Natural killer cell (primary cell): Measurements from ENCODE around the gene COPS6. TPM values are rescaled to one million over a fixed set of nuclear protein-coding genes. Genes with fewer than 3 reads are reported as not detected.

Source experiments
- ATAC-seq, 3 donors: fragments of 150-1000 bp in 2 of 3; fragments of 200-7000 bp in 1 of 3; cut with Tn5 transposase; 1 replicate in 1 of 3; 2 replicates in 2 of 3; pipeline ENCODE4 v1.10.0; 2021; ENCODE audit warnings: mild to moderate bottlenecking in 2 of 3, moderate library complexity in 2 of 3
- DNase-seq, 2 donors: peaks; one replicate each; pipeline versions ENCODE4 v3.0.0 to v3.0.0-alpha.2; 2013 to 2021; ENCODE audit warnings: mixed read lengths in 1 of 2
- H3K27ac ChIP-seq: one replicate; pipeline ENCODE4 v1.5.1; 2013; ENCODE audit warnings: mild to moderate bottlenecking, low read length
- H3K27me3 ChIP-seq: one replicate; pipeline ENCODE4 v1.6.1; 2013; ENCODE audit warnings: low read length; ENCODE audit not compliant: control insufficient read depth, insufficient read depth
- H3K36me3 ChIP-seq: one replicate; pipeline ENCODE4 v1.6.1; 2013; ENCODE audit warnings: low read length; ENCODE audit not compliant: control insufficient read depth, insufficient read depth
- H3K4me1 ChIP-seq: one replicate; pipeline ENCODE4 v1.6.1; 2013; ENCODE audit warnings: low read length; ENCODE audit not compliant: control insufficient read depth, insufficient read depth
- H3K4me3 ChIP-seq: one replicate; pipeline ENCODE4 v1.5.1; 2013; ENCODE audit warnings: low read length
- H3K9me3 ChIP-seq: one replicate; pipeline ENCODE4 v1.6.1; 2013; ENCODE audit warnings: low read length; ENCODE audit not compliant: control insufficient read depth, insufficient read depth
- H3K27ac Mint-ChIP-seq, 2 donors: one replicate each; pipeline ENCODE4 v1.8.0; 2022; ENCODE audit warnings: mild to moderate bottlenecking in 2 of 2, mixed read lengths in 2 of 2, moderate library complexity in 1 of 2
- H3K27me3 Mint-ChIP-seq, 2 donors: one replicate each; pipeline ENCODE4 v1.8.0; 2022; ENCODE audit warnings: low read depth in 2 of 2, mixed read lengths in 2 of 2
- H3K36me3 Mint-ChIP-seq: one replicate; pipeline ENCODE4 v1.8.0; 2022; ENCODE audit warnings: mixed read lengths
- H3K4me1 Mint-ChIP-seq, 2 donors: one replicate each; pipeline ENCODE4 v1.8.0; 2022; ENCODE audit warnings: mixed read lengths in 2 of 2
- H3K4me3 Mint-ChIP-seq: one replicate; pipeline ENCODE4 v1.8.0; 2022; ENCODE audit warnings: mild to moderate bottlenecking, moderate library complexity, mixed read lengths
- H3K9me3 Mint-ChIP-seq, 2 donors: one replicate each; pipeline ENCODE4 v1.8.0; 2022; ENCODE audit warnings: mixed read lengths in 2 of 2
- CTCF ChIP-seq: fragments of 200-600 bp; IDR thresholded peaks from one replicate; pipeline ENCODE4 v1.8.0; 2022; ENCODE audit warnings: antibody characterized with exemption
- WGBS: methylation state at CpG from one replicate; pipeline ENCODE4 v1.1.7; 2013; ENCODE audit warnings: missing lambda C conversion rate; ENCODE audit not compliant: insufficient coverage; 5-methylcytosine and 5-hydroxymethylcytosine counted together
- intact Hi-C: fragments of 100-400 bp; cut with micrococcal nuclease; formaldehyde crosslinking; loops from one replicate; pipeline ENCODE4 v1.14.2; 2022
- total RNA-seq, 4 donors: library from RNA; stranded (reverse); fragments of 120-200 nt in 1 of 4; gene quantifications; one replicate each; pipeline versions ENCODE4 v1.2.3 to v1.2.4, GENCODE V29; 2013 to 2022

Gene COPS6
- total RNA-seq, 3 donors from 2014 or later (not counting 1 experiment from before 2014, with no cell fraction given): 79.0 to 94.6 (median 84.4) TPM

- H3K4me3 ChIP-seq: no peak overlapping the region
- no peak overlapping the region for H3K27ac ChIP-seq
- peaks cover 40% of the 10 kb centered on the region for H3K4me1 ChIP-seq
- no peaks in the 10 kb centered on the region for H3K36me3 ChIP-seq
- peak overlapping the region; percentile 8 to 26 for H3K27ac Mint-ChIP-seq
- WGBS: 77% methylated on average over 3 of the region's 4 CpGs
- no peaks in the 10 kb centered on the region for H3K27me3 Mint-ChIP-seq
- no peaks in the 10 kb centered on the region for H3K27me3 ChIP-seq
- H3K4me1 Mint-ChIP-seq: peaks cover 33 to 42% of the 10 kb centered on the region in 2 donors
- no peaks in the 10 kb centered on the region for H3K9me3 Mint-ChIP-seq
- H3K36me3 Mint-ChIP-seq: no peaks in the 10 kb centered on the region
- DNase-seq: no peak
- H3K4me3 Mint-ChIP-seq: peak overlapping the region; percentile 22
- ATAC-seq: no peak
- no peaks in the 10 kb centered on the region for H3K9me3 ChIP-seq
- intact Hi-C loops: no loop called here
- TF ChIP-seq CTCF: no peak
Observed at GRCh38 chr7:100124301-100125230, 35.8 kb downstream of the COPS6 start.

GRCh38 chr7:100126239-100126930, 37.6 kb downstream of the COPS6 start:
- Mint-ChIP-seq H3K4me3 (peak overlapping the region; percentile 98), H3K27ac (peak overlapping the region; percentile 98 to 99), H3K36me3 (no peaks in the 10 kb centered on the region), H3K4me1 (peaks cover 24 to 36% of the 10 kb centered on the region in 2 donors), H3K9me3 (no peaks in the 10 kb centered on the region), H3K27me3 (no peaks in the 10 kb centered on the region)
- WGBS: 13% methylated on average over 29 of the region's 29 CpGs
- no peak for DNase-seq
- TF ChIP-seq CTCF: no peak
- Histone ChIP-seq H3K27me3 (no peaks in the 10 kb centered on the region), H3K4me1 (peaks cover 34% of the 10 kb centered on the region), H3K4me3 (peak overlapping the region; percentile 88), H3K27ac (peak overlapping the region; percentile 96), H3K9me3 (no peaks in the 10 kb centered on the region), H3K36me3 (no peaks in the 10 kb centered on the region)
- no peak for ATAC-seq
- intact Hi-C loops: loop anchor here (1.0 kb wide), 1 partner anchor 25 kb away; the partner anchor contains the start of genes AP4M1 and MCM7

DNA sequence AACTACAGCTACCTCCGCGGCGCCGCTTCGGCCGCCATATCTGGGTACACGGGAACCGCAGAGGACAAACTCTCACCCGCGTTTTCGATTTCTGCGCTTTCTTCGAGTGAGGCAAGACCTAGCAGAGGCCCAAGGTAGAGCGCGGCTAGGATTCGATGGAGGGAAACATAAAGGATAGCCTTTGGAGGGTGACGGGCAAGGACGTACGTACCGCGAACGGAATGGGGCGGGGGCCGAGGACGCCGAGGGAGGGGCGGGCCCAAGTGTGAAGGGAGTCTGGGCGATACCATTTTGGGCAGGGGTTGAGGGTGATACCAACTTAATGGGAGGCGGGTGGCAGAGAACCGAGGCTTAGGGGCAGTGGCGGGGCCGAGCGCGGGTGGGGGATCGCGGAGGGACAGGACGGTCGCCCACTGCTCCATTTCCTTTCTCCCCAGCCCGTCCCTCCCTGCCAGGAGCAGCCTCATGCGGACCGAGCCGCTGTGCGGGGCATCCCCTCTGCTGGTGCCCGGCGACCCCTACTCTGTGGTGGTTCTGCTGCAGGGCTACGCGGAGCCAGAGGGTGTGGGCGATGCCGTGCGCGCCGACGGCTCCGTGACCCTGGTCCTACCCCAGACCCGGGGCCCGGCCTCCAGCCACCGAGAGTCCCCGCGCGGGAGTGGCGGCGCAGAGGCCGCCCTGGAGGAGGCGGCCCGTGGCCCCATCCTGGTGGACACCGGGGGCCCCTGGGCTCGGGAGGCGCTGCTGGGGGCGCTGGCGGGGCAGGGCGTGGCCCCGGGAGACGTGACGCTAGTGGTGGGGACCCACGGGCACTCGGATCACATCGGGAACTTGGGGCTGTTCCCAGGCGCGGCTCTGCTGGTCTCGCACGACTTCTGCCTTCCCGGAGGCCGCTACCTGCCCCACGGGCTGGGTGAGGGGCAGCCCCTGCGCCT, 38.4 kb downstream of the COPS6 start, which contains the start of gene MBLAC1:
TSS of gene MBLAC1 (plus strand) at position 37 of the 935 bp plus-strand sequence. CDS start at position 466, 429 bp downstream.
- TF ChIP-seq CTCF: no peak
- under 1% methylated on average over 85 of the region's 85 CpGs for WGBS
- Mint-ChIP-seq H3K36me3 (no peaks in the 10 kb centered on the region), H3K9me3 (no peaks in the 10 kb centered on the region), H3K4me3 (peak within 1 kb of the TSS; percentile 98), H3K27me3 (no peaks in the 10 kb centered on the region), H3K27ac (peak within 1 kb of the TSS; percentile 98 to 99), H3K4me1 (peaks cover 30 to 38% of the 10 kb centered on the region in 2 donors)
- no peaks in the 10 kb centered on the region for H3K9me3 ChIP-seq
- H3K36me3 ChIP-seq: no peaks in the 10 kb centered on the region
- peak within 1 kb of the TSS; percentile 88 for H3K4me3 ChIP-seq
- intact Hi-C loops: loop anchor here (1.0 kb wide), 2 partner anchors 8 to 26 kb away; partner anchors contain the start of genes AP4M1, CNPY4, MCM7 and TAF6
- peaks cover 34% of the 10 kb centered on the region for H3K4me1 ChIP-seq
- peak; percentile 89 to 97 (median 89) for ATAC-seq
- peak within 1 kb of the TSS; percentile 96 for H3K27ac ChIP-seq
- peak; percentile 87 to 97 for DNase-seq
- H3K27me3 ChIP-seq: no peaks in the 10 kb centered on the region
